ENCODE data around the gene PLEK. TPM values are rescaled to one million over a fixed set of nuclear protein-coding genes. Genes with fewer than 3 reads are reported as not detected.

Gene PLEK
- total and polyA plus RNA-seq, 2 of the 13 experiments (the other 11 are each of a cell fraction or from before 2014, with no cell fraction given) = not detected

DNA sequence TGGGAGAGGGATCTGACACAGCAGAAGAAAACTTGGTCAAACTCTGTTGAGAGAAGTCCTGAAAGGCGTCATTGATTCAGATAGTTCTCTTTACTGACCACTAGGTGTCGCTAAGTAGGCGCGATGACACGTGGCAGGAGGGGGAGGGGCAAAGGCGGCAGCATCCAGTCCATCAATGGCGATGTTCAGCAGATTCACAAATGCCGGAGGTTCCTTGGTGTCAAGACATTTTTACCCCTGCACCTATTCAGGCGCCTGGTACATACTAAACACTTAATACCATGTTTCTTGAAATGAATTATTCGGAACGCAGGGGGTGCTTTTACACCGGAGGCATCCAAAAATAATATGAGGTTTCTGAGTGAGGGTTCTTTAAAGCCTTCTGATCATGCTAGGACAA lies 3.0 kb upstream of the PLEK start (continued):
- TF ChIP-seq CHD2 (IDR thresholded peaks at IDR 0.05; ENCODE audit: low read depth, low read length) (peak; percentile 60; the same call in 1 of the 2 replicates), MXI1 (IDR thresholded peaks at IDR 0.05; ENCODE audit: borderline replicate concordance, low read depth, low read length) (0 out of 3 replicates have a peak, but pooled peaks have one; percentile 24), ZNF703 (CRISPR knock-in tag; IDR thresholded peaks at IDR 0.05; ENCODE audit: borderline replicate concordance) (no peak), SALL2 (CRISPR knock-in tag; IDR thresholded peaks at IDR 0.05) (no peak), NR2F6 (IDR thresholded peaks at IDR 0.05) (no peak), NR2F6 (CRISPR knock-in tag; IDR thresholded peaks at IDR 0.05) (no peak), REPIN1 (CRISPR knock-in tag; IDR thresholded peaks at IDR 0.05; ENCODE audit: borderline replicate concordance, low read depth) (0 out of 2 replicates have a peak, but pooled peaks have one; percentile 24), HDAC1 (CRISPR knock-in tag; IDR thresholded peaks at IDR 0.05) (no peak), ZSCAN25 (CRISPR knock-in tag; IDR thresholded peaks at IDR 0.05) (no peak), ZNF552 (CRISPR knock-in tag; IDR thresholded peaks at IDR 0.05; ENCODE audit: borderline replicate concordance) (no peak), IRX3 (CRISPR knock-in tag; IDR thresholded peaks at IDR 0.05; ENCODE audit: borderline replicate concordance, low read depth) (no peak), ZNF432 (CRISPR knock-in tag; IDR thresholded peaks at IDR 0.05; ENCODE audit: borderline replicate concordance) (no peak), NFRKB (IDR thresholded peaks at IDR 0.05) (no peak), HOXA7 (CRISPR knock-in tag; IDR thresholded peaks at IDR 0.05) (no peak), SMYD3 (CRISPR knock-in tag; IDR thresholded peaks at IDR 0.05) (no peak), SALL1 (CRISPR knock-in tag; IDR thresholded peaks at IDR 0.05) (peak; percentile 69), EP300 (IDR thresholded peaks at IDR 0.05; ENCODE audit: low read depth in 2 of 2, low read length in 2 of 2) (peak in 1 of 2 experiments; percentile 24; a peak in 1 of 4 replicates), EP300 (CRISPR knock-in tag; IDR thresholded peaks at IDR 0.05; ENCODE audit: borderline replicate concordance) (no peak), ZNF781 (CRISPR knock-in tag; IDR thresholded peaks at IDR 0.05; ENCODE audit: borderline replicate concordance, not compliant biosample characterization) (no peak), YY1 (IDR thresholded peaks at IDR 0.05; ENCODE audit: insufficient read depth, insufficient replicate concordance, low read depth, low read length) (no peak), XRCC5 (optimal IDR thresholded peaks at IDR 0.05; ENCODE audit: low read length) (peak; percentile 69), ZMAT3 (CRISPR knock-in tag; conservative IDR thresholded peaks at IDR 0.05) (no peak), ZNF572 (CRISPR knock-in tag; IDR thresholded peaks at IDR 0.05) (no peak), ZSCAN29 (CRISPR knock-in tag; conservative IDR thresholded peaks at IDR 0.05) (no peak), YEATS2 (CRISPR knock-in tag; IDR thresholded peaks at IDR 0.05; ENCODE audit: borderline replicate concordance) (no peak), JUND (CRISPR knock-in tag; IDR thresholded peaks at IDR 0.05) (no peak)
- TF ChIP-seq, protein P1, sequence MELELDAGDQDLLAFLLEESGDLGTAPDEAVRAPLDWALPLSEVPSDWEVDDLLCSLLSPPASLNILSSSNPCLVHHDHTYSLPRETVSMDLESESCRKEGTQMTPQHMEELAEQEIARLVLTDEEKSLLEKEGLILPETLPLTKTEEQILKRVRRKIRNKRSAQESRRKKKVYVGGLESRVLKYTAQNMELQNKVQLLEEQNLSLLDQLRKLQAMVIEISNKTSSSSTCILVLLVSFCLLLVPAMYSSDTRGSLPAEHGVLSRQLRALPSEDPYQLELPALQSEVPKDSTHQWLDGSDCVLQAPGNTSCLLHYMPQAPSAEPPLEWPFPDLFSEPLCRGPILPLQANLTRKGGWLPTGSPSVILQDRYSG (CRISPR knock-in tag; IDR thresholded peaks at IDR 0.05) = no peak
- TF ChIP-seq, protein P2, sequence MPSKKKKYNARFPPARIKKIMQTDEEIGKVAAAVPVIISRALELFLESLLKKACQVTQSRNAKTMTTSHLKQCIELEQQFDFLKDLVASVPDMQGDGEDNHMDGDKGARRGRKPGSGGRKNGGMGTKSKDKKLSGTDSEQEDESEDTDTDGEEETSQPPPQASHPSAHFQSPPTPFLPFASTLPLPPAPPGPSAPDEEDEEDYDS (CRISPR knock-in tag; IDR thresholded peaks at IDR 0.05) = no peak
- TF ChIP-seq, protein P3, sequence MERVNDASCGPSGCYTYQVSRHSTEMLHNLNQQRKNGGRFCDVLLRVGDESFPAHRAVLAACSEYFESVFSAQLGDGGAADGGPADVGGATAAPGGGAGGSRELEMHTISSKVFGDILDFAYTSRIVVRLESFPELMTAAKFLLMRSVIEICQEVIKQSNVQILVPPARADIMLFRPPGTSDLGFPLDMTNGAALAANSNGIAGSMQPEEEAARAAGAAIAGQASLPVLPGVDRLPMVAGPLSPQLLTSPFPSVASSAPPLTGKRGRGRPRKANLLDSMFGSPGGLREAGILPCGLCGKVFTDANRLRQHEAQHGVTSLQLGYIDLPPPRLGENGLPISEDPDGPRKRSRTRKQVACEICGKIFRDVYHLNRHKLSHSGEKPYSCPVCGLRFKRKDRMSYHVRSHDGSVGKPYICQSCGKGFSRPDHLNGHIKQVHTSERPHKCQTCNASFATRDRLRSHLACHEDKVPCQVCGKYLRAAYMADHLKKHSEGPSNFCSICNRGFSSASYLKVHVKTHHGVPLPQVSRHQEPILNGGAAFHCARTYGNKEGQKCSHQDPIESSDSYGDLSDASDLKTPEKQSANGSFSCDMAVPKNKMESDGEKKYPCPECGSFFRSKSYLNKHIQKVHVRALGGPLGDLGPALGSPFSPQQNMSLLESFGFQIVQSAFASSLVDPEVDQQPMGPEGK (CRISPR knock-in tag; IDR thresholded peaks at IDR 0.05) = no peak
- TF ChIP-seq, protein P4, sequence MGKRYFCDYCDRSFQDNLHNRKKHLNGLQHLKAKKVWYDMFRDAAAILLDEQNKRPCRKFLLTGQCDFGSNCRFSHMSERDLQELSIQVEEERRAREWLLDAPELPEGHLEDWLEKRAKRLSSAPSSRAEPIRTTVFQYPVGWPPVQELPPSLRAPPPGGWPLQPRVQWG (CRISPR knock-in tag; IDR thresholded peaks at IDR 0.05; ENCODE audit: borderline replicate concordance, low read depth) = no peak

Data from HepG2 (cell line).